ENCODE data around the gene KLHL22. TPM values are rescaled to one million over a fixed set of nuclear protein-coding genes. Genes with fewer than 3 reads are reported as not detected.
A peak's percentile ranks its signal among the peaks of the same experiment; 100 is the strongest.
"Not testable (repeated sequence)": the region's sequence is repeated elsewhere in the genome, so short reads cannot be mapped to it uniquely, and the experiment has no call there.

The KLHL22 gene
- 17.2 TPM for polyA plus RNA-seq (2013, experiment 1 of 2; ENCODE audit: insufficient read length)
- polyA plus RNA-seq (2013, experiment 2 of 2; ENCODE audit: insufficient read length): 17.2 TPM

GRCh38 chr22:20494978-20495860 is at the start of gene KLHL22:
KLHL22 (minus strand) TSS chr22:20495795; CDS start chr22:20489211, 6,584 bp downstream.
- DNase-seq: no peak

DNA sequence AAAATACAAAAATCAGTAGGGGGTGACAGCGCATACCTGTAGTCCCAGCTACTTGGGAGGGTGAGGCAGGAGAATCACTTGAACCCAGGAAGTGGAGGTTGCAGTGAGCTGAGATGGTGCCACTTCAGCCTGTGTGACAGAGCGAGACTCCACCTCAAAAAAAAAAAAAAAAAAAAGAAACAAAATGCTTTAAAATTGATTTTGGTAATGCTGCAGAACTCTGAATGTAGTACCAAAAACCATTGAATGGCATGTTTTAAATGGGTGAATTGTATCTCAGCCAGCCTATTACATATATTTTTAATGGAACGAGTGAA is 49.7 kb upstream of the KLHL22 start:
- not testable (repeated sequence) for DNase-seq

DNA sequence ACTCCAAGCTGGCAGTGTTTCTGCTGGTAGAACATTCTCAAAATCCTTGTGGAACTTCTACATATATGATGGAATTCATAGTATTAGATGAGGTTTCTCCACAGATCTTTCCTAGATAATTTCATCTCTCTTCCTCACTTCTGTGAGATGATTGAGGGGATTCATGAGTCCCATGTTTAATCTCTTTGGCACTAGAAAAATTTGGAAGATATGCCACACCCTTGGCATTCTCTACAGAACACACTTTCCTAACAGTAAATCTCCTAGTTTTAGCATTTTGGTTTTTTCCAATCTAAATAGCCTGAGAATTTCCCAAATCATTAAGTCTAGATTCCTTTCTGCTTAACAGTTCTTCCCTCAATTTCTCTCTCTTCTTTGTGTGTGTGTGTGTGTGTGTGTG is 47.1 kb upstream of the KLHL22 start:
- DNase-seq: peak; percentile 58

- DNase-seq: no peak
Observed at GRCh38 chr22:20542055-20542454, 46.5 kb upstream of the KLHL22 start.

DNA sequence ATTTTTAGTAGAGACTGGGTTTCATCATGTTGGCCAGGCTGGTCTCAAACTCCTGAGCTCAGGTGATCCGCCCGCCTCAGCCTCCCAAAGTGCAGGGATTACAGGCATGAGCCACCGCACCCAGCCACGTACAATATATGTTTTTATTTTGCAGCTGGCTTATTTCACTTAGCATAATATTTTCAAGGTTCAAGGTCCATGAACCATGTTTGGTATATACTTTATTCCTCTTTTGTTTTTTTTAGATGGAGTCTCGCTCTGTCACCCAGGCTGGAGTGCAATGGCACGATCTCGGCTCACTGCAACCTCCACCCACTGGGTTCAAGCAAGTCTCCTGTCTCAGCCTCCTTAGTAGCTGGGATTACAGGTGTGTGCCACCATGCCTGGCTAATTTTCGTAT is 43.3 kb upstream of the KLHL22 start:
- DNase-seq: not testable (repeated sequence)

- no peak for DNase-seq
Observed at GRCh38 chr22:20537983-20538382, 42.4 kb upstream of the KLHL22 start.

DNA sequence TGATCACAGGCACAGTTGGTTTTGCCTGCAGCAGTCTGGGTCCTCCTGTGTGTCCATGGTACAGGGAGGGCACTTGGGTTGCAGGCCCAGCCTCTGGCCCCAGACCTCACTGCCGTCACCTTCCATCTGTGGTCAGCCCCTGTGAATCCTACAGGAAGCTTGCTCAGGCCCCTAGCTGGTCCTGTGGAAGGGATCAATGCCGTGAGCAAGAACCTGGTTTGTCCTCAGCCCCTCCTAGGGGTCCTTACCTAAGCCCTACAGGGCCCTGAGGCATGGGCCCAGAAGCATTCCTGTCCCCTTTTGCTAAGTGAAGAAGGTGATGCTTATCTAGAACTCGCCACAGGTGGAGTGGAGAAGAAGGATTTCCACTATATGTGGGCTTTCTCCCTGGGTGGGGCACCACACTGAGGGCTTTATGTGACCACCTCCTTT is 41.7 kb upstream of the KLHL22 start:
- no peak for DNase-seq

GRCh38 chr22:20536590-20537324 is 41.2 kb upstream of the KLHL22 start:
- no peak for DNase-seq

- no peak for DNase-seq
Observed at GRCh38 chr22:20533879-20534265, 38.3 kb upstream of the KLHL22 start.

DNA sequence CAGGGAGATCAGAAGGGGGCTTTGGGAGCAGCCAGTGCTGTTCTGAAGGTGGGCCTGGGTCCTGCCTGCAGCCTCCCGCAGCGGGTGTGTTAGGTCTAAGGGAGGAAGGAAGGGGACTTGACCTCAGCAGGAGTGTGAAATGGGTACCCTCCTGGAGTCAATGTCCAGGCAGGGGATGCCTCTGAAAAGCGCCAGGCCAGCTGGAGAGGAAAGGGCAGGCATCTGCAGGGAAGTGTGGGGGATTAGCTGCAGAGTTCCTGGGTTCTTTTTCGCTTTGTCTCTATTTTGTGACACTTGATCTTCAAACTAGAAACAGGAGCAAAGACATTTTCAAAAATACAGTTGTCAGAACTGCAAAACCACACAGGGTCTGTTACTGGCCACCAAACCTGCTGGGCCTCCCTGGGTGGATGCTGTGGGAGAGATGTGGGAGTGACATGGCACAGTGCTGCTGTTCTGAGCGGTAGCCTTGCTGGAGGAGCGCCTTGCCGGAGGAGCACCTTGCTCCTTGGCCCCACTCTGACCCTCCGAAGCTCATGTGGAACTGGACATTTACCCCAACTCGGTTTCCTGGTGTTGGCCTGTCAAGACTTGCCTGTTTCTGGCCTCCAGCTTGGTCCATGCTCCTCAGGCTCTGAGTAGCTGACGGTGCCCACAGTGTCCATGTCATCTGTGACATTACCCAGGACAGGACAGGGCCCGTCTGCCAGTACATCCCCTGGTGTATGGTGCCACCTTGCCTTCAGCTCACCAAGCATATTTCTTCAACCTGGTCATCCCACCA is 37.7 kb upstream of the KLHL22 start:
- DNase-seq: no peak

- DNase-seq: peak; percentile 55
Observed at GRCh38 chr22:20532256-20532993, 36.8 kb upstream of the KLHL22 start.

DNA sequence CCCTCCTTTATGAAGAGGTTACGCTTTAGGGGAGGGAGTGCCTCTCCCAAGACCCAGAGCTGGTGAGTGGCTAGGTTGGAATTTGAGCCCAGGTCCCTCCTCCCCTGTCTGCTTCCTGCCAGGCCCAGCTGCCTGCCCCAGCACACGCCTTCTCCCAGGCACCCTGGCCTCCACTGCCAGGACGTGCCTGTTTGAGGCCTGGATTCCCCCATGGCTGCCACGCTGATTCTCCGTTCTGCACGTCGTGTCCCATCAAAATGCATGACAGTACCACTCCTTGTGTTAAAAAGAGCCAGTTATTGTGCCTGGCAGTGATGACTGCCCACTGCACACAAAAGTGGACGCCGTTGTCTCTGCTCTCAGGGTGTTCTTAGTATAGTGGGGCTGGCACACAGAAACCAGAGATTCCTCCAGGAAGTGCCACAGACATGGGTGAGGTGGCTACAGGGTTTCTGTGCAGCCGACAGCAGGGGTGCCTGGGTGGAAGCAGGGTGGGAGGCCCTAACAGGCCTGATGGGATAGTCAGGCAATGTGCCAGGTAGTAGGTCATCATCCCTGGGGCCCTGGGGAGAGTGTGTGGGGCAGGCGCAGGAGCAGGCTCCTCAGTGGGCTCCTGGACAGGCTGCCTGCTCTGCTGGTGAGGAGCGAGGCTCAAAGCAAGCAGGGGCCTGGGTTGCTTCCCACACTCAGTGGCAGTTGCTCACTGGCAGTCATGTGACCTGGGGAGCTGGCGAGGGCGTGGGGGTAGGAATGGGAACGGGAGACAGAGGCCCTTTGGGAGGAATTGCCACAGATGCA is 36.0 kb upstream of the KLHL22 start:
- DNase-seq: peak; percentile 90

- DNase-seq: no peak
Observed at GRCh38 chr22:20531154-20531403, 35.5 kb upstream of the KLHL22 start.

DNA sequence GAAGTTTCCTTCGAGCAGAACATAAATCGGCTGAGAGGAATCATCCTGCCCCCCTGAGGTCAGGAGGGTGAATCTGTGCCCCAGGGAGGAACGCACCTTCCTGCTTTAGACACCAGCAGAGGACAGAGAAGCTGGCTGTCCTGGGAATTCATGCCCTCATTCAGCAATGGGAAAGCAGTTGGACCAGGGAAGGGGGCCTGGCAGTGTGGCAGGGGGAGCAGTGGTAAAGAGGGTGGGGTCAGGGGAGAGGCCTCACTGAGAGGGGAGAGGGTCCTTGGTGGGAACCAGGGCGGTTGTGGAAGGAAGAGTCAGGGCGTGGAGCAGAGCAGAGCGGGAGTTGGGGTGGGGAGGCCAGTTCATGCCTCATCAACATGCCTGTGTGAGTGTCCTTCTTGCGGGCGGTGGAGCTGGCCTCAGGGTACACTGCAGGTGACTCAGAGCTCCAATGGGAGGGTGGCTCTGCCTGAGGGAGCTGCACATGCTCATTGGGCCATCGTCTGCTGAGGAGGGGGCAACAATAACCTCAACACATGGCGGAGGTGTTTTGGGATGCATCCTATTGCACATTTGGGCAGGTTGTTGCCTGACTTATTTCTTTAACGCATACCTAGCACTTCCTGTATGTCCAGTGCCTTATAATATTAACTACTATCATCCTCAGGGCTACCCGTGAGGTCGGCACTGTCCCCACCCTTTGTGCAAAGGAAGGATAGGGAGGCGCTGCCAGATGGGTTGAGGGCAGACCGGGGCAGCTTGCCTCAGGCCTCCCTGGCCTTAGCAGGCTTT is 35.0 kb upstream of the KLHL22 start:
- DNase-seq: peak; percentile 71

- no peak for DNase-seq
Observed at GRCh38 chr22:20528405-20528978, 32.9 kb upstream of the KLHL22 start.

DNA sequence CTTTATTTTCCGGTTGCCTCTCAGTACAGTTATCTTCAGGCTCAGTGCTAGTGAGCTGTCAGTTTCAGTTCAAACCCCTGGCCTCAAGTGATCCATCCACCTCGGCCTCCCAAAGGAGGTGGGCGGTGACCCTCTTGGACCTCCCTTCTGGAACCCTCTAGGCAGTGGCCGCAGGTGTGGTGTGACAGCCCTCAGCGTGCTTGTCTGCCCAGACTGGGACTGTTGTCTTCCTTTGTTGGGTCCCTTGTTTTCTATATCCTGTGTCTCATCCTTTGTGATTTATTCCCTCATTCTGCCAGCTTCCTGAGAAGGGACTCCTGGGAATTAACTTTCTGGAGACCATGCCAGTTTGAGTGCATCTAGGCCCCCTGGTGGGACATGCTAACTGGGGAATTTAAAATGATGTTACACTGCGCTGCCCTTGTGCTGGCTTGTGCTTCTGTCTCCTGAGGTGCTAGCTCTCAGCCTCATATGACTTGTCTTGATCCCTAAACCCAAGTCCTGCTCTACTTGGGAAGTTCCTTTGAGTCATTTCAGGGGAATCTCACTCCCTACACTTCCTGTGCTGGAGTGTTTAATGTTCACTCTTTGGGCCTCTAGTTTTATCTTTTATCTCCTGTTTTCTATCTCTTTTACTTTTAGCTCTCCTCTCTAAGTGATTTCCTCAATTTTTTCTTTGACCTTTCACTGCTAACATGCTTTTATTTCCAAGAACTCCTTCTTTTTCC is 31.2 kb upstream of the KLHL22 start:
- peak; percentile 82 for DNase-seq

DNA sequence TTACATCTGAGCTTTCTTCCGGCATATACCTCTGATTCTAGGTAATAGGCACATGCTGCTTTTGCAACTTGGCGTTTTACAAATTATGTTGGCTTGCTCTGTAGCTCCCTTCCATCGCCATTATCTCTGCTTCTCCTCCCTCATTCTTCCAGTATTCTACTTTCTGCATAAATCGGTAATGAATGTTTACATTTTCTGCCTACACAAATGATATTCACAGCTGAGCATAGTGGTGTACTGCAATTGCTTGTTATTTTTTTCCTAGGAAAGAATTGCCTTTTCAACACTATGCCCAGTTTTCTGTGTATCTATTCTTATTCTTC is 30.7 kb upstream of the KLHL22 start:
- no peak for DNase-seq

DNA sequence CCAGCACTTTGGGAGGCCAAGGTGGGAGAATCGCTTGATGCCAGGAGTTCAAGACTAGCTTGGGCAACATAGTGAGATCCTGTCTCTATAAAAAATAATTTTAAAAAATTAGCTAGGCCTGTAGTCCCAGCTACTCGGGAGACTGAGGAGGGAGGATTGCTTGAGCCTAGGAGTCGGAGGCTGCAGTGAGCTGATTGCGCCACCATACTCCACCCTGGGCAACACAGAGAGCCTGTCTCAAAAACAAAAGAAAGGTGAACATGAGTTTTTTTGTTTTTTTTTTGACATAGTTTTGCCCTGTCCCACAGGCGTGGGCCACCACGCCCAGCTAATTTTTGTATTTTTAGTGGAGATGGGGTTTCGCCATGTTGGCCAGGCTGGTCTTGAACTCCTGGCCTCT is 29.5 kb upstream of the KLHL22 start:
- DNase-seq: no peak

- DNase-seq: no peak
Observed at GRCh38 chr22:20524004-20524481, 28.4 kb upstream of the KLHL22 start.

All from fibroblast of skin of scalp (primary cell).